D721Med (cell line): ENCODE data around the gene UBE2S.

ENCODE experiments used
- DNase-seq: peaks from one replicate; pipeline ENCODE4 v3.0.0; 2011; ENCODE audit warnings: low spot score; ENCODE audit not compliant: insufficient read length
- FAIRE-seq: peaks from 2 replicates; lab custom pipeline; 2011; peaks lifted over from hg19 to GRCh38; lab: Jason Lieb, UNC
- CTCF ChIP-seq: IDR thresholded peaks from 2 replicates; pipeline ENCODE4 v1.5.1; 2012; ENCODE audit warnings: mild to moderate bottlenecking, control low read depth; ENCODE audit not compliant: insufficient read depth; ENCODE audit errors: missing control alignments

UBE2S gene

DNA sequence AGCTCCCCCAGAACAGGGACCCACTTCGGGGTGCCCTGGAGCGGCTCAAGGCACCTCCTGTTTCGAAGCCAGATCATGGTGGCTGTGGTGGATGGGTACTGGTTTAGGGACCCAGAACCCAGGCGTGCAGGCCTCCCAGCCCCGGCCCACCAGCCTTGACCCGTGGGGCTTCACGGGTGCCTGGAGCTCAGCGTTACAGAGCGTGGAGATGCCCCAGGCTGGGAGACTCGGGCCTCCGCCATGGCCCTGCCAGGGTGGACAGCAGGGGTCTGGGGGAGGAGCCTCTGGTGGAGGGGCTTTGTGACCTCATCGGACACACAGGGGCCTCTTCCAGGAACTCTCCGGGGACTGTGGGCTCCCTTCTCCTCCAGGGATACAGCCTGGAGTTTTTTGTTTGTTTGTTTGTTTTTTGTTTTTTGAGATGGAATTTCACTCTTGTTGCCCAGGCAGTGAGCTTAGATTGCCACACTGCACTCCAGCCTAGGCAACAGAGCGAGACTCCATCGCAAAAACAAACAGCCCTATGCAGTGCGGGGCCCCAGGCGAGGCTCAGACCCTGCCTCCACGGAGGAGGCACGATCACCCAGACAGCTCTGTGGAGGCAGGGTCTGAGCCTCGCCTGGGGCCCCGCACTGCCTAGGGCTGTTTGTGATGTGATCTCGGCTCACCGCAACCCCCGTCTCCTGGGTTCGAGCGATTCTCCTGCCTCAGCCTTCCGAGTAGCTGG lies 44.4 kb downstream of the UBE2S start, which contains the start of gene GARIN5B:
Gene GARIN5B (minus strand): TSS at position 271 of the 727 bp plus-strand sequence. CDS start 194 bp downstream, at position 77.
- FAIRE-seq (no peak), DNase-seq (no peak)
- no peak for TF ChIP-seq CTCF

DNA sequence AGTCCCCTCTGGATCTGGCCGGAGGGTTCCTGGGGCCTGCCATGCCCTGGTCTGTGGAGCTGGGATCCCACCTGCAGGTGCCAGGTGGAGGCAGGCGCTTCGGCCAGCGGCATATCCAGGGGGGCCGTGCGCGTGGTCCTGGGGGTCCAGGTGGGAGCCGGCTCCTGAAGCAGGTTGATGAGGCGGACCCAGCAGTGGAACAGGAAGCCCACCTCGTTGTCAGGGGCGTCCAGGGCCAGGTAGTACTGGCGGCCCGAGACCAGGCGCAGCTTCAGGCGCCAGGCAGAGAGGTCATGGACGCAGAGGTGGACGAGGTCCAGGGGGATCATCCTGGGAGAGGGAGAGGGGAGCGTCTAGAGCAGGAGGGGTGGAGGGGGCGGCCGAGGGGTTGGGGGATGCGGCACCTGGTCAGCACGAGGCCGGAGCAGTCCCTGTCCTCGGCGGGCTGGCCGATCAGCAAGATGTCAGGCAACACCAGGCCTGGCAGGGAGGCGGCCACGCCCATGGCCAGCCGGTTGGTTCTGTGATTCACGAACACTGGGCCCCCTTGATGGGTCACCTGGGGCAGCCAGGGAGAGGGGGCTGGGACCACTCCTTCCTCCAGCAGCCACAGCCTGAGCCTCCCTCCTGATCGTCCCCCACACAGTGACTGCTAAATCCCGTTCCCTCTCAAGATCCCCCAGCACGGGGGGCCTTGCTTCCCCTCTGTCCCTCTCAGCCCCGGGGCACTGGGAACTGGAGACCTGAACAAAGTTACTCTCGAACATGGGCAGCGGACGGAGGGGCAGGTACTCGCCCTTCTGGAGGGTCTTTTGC lies 45.2 kb downstream of the UBE2S start:
- no peak for DNase-seq
- TF ChIP-seq CTCF = no peak
- FAIRE-seq = no peak

DNA sequence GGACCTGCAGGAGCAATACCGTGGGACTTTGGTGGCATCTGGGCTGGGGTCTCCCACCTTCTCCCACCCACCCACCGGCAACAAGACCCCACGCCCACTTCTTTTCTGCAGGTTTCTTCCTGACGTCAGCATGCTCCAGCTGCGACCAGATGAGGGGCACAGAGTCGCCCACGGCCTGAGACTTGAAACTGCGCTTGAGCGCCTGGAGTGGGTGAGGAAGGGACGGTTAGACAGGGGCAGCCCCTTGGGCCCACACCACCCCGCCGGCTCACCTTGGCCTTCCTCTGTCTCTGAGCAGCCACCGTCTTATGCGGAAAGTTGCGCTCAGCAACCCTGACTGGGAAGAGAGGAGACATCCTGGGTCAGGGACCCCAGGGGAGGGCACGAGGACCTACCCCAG lies 46.7 kb downstream of the UBE2S start:
- DNase-seq = no peak
- FAIRE-seq = no peak
- TF ChIP-seq CTCF = no peak

GRCh38 chr19:55358943-55359908 lies 48.4 kb downstream of the UBE2S start:
- no peak for TF ChIP-seq CTCF
- DNase-seq = no peak
- FAIRE-seq = no peak

- no peak for TF ChIP-seq CTCF
- FAIRE-seq (no peak), DNase-seq (no peak)
Measured at GRCh38 chr19:55358493-55358892, 49.1 kb downstream of the UBE2S start.

DNA sequence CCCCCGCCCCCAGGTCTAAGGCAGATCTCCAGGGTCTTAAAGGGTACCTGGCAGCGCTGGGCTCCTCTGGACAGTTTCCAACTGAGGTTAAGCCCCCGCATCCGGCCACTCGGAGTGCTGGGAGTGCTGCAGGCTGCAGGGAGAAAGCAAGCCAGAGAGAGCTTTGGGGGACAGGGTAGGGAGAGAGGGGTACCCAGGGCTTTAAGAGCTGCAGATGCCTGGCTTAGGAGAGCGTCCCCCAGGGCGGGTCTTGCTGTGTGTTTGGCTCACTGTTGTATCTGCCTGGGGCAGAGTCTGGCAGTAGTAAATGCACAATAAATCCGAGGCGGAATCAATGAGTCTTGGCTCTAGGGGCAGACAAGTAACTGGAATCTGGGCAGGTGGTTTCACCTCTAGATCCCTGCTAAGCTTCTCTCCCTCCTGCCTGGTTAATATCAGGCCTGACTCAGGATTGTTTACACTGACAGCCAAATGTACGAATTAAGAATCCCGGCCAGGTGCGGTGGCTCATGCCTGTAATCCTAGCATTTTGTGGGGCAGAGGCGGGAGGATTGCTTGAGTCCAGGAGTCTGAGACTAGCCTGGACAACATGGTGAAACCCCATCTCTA lies 52.3 kb downstream of the UBE2S start:
- DNase-seq (no peak), FAIRE-seq (no peak)
- no peak for TF ChIP-seq CTCF
